Body of pancreas (tissue), 4 donors: ENCODE measurements around the gene DOCK2.

Experiments used
- POLR2A ChIP-seq, 3 donors: fragments of 450-650 bp; IDR thresholded peaks; one replicate each; pipeline ENCODE4 v1.6.1; 2016; ENCODE audit warnings: antibody characterized with exemption in 3 of 3, mild to moderate bottlenecking in 2 of 3
- TF ChIP-seq, protein P1 (sequence below), 7 experiments: fragments of 450-650 bp in 4 of 7; fragments of 200-600 bp in 3 of 7; sonication (generic) in 3 of 7; IDR thresholded peaks; one replicate each; pipeline ENCODE4 v1.5.1; 2016 to 2019; ENCODE audit warnings: antibody characterized with exemption in 7 of 7

DNA sequence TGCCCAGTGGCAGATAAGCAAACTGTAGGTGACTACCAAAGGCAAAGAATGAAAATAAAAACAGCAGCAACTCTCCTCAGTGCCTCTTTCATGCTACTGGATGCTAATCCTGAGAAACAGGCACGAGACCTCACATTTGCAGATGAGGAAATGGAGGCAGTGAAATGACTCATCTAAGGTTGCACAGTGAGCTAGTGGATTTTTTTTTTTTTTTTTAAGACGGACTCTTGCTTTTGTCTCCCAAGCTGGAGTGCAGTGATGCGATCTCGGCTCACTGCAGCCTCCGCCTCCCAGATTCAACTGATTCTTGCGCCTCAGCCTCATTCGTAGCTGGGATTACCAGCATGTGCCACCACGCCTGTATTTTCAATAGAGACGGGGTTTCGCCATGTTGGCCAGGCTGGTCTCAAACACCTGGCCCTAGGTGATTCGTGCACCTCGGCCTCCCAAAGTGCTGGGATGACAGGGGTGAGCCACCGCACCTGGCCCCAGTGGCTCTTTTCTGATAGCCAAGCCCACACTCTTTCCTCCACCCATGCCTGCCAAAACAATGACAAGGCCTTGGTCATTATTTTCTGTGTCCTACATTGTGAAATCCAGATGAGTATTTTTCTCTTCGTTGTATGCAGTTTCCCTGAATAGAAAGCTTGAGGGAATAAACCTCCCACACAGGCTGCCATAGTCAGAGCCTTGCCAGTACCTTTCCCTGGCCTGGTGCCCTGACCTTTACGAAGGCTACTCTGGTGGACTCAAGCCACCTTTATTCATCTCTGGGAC lies 19.2 kb downstream of the DOCK2 start:
- TF ChIP-seq, protein P1, sequence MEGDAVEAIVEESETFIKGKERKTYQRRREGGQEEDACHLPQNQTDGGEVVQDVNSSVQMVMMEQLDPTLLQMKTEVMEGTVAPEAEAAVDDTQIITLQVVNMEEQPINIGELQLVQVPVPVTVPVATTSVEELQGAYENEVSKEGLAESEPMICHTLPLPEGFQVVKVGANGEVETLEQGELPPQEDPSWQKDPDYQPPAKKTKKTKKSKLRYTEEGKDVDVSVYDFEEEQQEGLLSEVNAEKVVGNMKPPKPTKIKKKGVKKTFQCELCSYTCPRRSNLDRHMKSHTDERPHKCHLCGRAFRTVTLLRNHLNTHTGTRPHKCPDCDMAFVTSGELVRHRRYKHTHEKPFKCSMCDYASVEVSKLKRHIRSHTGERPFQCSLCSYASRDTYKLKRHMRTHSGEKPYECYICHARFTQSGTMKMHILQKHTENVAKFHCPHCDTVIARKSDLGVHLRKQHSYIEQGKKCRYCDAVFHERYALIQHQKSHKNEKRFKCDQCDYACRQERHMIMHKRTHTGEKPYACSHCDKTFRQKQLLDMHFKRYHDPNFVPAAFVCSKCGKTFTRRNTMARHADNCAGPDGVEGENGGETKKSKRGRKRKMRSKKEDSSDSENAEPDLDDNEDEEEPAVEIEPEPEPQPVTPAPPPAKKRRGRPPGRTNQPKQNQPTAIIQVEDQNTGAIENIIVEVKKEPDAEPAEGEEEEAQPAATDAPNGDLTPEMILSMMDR (IDR thresholded peaks at IDR 0.05) = no peak
- TF ChIP-seq POLR2A (IDR thresholded peaks at IDR 0.05) = no peak
